Gastroesophageal sphincter (tissue), 4 donors: ENCODE results near the gene CTCFL. TPM values are rescaled to one million over a fixed set of nuclear protein-coding genes. Genes with fewer than 3 reads are reported as not detected.

Experiments used
- ATAC-seq: fragments of 150-250 bp; one replicate; pipeline ENCODE4 v1.9.1; 2016; ENCODE audit warnings: mild to moderate bottlenecking, moderate library complexity
- H3K27ac ChIP-seq, 4 donors: fragments of 200-600 bp; sonication (generic) in 3 of 4; 1 replicate in 3 of 4; 2 replicates in 1 of 4; pipeline ENCODE4 v1.5.1; 2016 to 2019
- H3K27me3 ChIP-seq: fragments of 200-600 bp; sonication (generic); one replicate; pipeline ENCODE4 v1.5.1; 2019
- H3K36me3 ChIP-seq, 2 donors: fragments of 200-600 bp; sonication (generic); one replicate each; pipeline ENCODE4 v1.5.1; 2019; ENCODE audit warnings: control low read depth in 1 of 2
- H3K4me1 ChIP-seq, 3 donors: fragments of 200-600 bp; sonication (generic); 1 replicate in 2 of 3; 2 replicates in 1 of 3; pipeline ENCODE4 v1.5.1; 2016 to 2019; ENCODE audit warnings: control low read depth in 2 of 3
- H3K4me3 ChIP-seq, 2 donors: fragments of 200-600 bp; sonication (generic); one replicate each; pipeline ENCODE4 v1.5.1; 2019; ENCODE audit warnings: mild to moderate bottlenecking in 1 of 2, moderate library complexity in 1 of 2
- H3K9me3 ChIP-seq, 3 donors: fragments of 200-600 bp; sonication (generic); one replicate each; pipeline ENCODE4 v1.5.1; 2017 to 2019; ENCODE audit warnings: control low read depth in 2 of 3
- EP300 ChIP-seq: sonication (generic); formaldehyde crosslinking; IDR thresholded peaks from one replicate; pipeline ENCODE4 v1.6.1; 2017; ENCODE audit warnings: antibody characterized with exemption, mild to moderate bottlenecking
- POLR2A ChIP-seq, 2 donors: fragments of 450-650 bp; IDR thresholded peaks; one replicate each; pipeline ENCODE4 v1.6.1; 2017; ENCODE audit warnings: antibody characterized with exemption in 2 of 2, mild to moderate bottlenecking in 2 of 2, moderate library complexity in 1 of 2
- POLR2AphosphoS5 ChIP-seq: sonication (generic); formaldehyde crosslinking; IDR thresholded peaks from one replicate; pipeline ENCODE4 v1.6.1; 2017; ENCODE audit warnings: antibody characterized with exemption
- WGBS, 2 donors: methylation state at CpG; one replicate each; pipeline ENCODE4 v1.1.5; 2018; ENCODE audit warnings: low coverage in 1 of 2; 5-methylcytosine and 5-hydroxymethylcytosine counted together
- total RNA-seq, 4 donors: library from RNA; depleted of rRNA; stranded (reverse); fragments of >200 nt; gene quantifications; one replicate each; pipeline ENCODE4 v1.1.0, GENCODE V29; 2016
- TF ChIP-seq, protein P1 (sequence below), 4 experiments: fragments of 200-600 bp in 2 of 4; fragments of 450-650 bp in 2 of 4; sonication (generic) in 1 of 4; IDR thresholded peaks; one replicate each; pipeline ENCODE4 v1.5.1; 2017 to 2019; ENCODE audit warnings: antibody characterized with exemption in 4 of 4, mild to moderate bottlenecking in 2 of 4, moderate library complexity in 2 of 4

Gene CTCFL
- total RNA-seq, 4 donors from 2014 or later: not detected

DNA sequence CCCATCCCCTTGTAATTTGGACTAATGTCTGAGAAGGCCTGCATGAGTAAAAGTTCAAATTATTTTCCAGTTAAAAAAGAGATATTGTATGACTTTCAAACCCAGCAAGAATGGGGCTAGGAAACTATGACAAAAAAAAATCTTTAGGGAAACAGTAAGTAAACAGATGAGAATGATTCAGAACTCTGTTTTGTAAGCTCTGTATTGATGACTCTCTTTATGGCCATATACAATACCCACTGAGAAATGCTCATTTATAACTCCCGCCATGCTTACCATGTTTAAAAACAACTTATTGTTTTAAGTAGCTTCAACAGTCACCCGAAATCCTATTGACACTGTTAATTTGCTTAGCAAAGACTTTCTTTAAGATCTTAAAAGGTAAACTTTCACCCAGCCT is 18.8 kb upstream of the CTCFL start:
- no peak overlapping the region for H3K27ac ChIP-seq
- no peaks in the 10 kb centered on the region for H3K36me3 ChIP-seq
- no peak for TF ChIP-seq EP300
- H3K4me3 ChIP-seq: no peak overlapping the region
- 57 to 90% methylated on average over 2 of the region's 2 CpGs for whole genome bisulfite sequencing, 2 donors
- ATAC-seq: no peak
- peaks cover 0 to 25% (median 0%) of the 10 kb centered on the region in 3 donors for H3K4me1 ChIP-seq
- no peaks in the 10 kb centered on the region for H3K27me3 ChIP-seq
- peaks cover 0 to 2% (median 0%) of the 10 kb centered on the region in 3 donors for H3K9me3 ChIP-seq

DNA sequence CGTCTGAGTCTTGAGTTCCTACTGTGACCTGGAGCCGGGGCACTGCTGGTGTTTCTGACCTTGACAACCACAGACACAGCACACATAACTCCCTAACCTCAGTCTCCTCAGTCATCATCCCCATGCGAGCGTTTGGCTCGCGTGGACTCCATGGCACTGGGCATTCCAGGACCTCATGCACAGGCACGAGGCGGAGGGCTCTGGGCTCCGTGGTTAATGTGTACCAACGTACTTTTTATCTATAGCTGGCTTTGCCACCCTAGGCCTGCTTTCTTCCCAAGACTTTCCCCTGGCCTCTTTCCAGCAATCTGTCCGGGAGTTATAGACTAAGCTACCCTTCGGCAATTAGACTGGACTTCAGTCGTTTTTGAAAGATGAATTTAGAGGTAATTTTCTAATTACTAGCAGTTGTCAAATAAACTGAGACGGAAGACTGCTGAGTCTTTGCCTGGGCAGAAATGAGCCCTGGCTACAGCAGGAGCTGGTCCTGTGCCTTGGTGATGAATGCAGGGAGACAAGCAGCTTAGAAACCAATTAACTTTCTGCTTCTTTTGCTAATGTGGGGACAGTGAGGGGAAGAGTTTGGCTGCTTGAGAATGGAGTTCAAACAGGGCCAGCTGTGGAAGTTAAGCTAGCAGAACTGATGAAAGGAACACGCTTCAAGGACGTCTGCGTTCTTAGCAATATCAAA is 16.1 kb upstream of the CTCFL start:
- TF ChIP-seq POLR2AphosphoS5: no peak
- TF ChIP-seq, protein P1, sequence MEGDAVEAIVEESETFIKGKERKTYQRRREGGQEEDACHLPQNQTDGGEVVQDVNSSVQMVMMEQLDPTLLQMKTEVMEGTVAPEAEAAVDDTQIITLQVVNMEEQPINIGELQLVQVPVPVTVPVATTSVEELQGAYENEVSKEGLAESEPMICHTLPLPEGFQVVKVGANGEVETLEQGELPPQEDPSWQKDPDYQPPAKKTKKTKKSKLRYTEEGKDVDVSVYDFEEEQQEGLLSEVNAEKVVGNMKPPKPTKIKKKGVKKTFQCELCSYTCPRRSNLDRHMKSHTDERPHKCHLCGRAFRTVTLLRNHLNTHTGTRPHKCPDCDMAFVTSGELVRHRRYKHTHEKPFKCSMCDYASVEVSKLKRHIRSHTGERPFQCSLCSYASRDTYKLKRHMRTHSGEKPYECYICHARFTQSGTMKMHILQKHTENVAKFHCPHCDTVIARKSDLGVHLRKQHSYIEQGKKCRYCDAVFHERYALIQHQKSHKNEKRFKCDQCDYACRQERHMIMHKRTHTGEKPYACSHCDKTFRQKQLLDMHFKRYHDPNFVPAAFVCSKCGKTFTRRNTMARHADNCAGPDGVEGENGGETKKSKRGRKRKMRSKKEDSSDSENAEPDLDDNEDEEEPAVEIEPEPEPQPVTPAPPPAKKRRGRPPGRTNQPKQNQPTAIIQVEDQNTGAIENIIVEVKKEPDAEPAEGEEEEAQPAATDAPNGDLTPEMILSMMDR (IDR thresholded peaks at IDR 0.05): no peak
- TF ChIP-seq EP300: no peak
- no peak for TF ChIP-seq POLR2A (IDR thresholded peaks at IDR 0.05)
- Histone ChIP-seq H3K27me3 (peaks cover 4% of the 10 kb centered on the region), H3K4me1 (peaks cover 0 to 12% (median 0%) of the 10 kb centered on the region in 3 donors), H3K36me3 (no peaks in the 10 kb centered on the region), H3K9me3 (peaks cover 0 to 23% (median 0%) of the 10 kb centered on the region in 3 donors), H3K4me3 (no peak overlapping the region), H3K27ac (no peak overlapping the region)
- WGBS, 2 donors: 54 to 83% methylated on average over 3 to 11 of the region's 17 CpGs
- ATAC-seq: no peak

- no peak for ATAC-seq
- H3K27me3 ChIP-seq: peaks cover 8% of the 10 kb centered on the region
- H3K36me3 ChIP-seq: no peaks in the 10 kb centered on the region
- peaks cover 0 to 28% (median 0%) of the 10 kb centered on the region in 3 donors for H3K9me3 ChIP-seq
- 70 to 75% methylated on average over 3 to 6 of the region's 12 CpGs for WGBS, 2 donors
- no peak overlapping the region for H3K27ac ChIP-seq
- H3K4me3 ChIP-seq: no peak overlapping the region
- H3K4me1 ChIP-seq: peaks cover 0 to 2% (median 0%) of the 10 kb centered on the region in 3 donors
- TF ChIP-seq POLR2AphosphoS5: no peak
- no peak for TF ChIP-seq POLR2A (IDR thresholded peaks at IDR 0.05)
- TF ChIP-seq EP300: no peak
- TF ChIP-seq, protein P1 (IDR thresholded peaks at IDR 0.05): no peak
These were observed 14.9 kb upstream of the CTCFL start for GRCh38 chr20:57539889-57540288.

GRCh38 chr20:57537822-57538221 is 12.9 kb upstream of the CTCFL start:
- TF ChIP-seq, protein P1 (IDR thresholded peaks at IDR 0.05): no peak
- TF ChIP-seq POLR2A (IDR thresholded peaks at IDR 0.05): no peak
- no peak for TF ChIP-seq EP300
- TF ChIP-seq POLR2AphosphoS5: no peak
- Histone ChIP-seq H3K27ac (no peak overlapping the region), H3K36me3 (no peaks in the 10 kb centered on the region), H3K27me3 (peaks cover 8% of the 10 kb centered on the region), H3K4me1 (no peaks in the 10 kb centered on the region), H3K9me3 (peaks cover 0 to 28% (median 0%) of the 10 kb centered on the region in 3 donors), H3K4me3 (no peak overlapping the region)
- WGBS, 2 donors: 89 to 100% methylated on average over 1 to 2 of the region's 2 CpGs
- no peak for ATAC-seq

DNA sequence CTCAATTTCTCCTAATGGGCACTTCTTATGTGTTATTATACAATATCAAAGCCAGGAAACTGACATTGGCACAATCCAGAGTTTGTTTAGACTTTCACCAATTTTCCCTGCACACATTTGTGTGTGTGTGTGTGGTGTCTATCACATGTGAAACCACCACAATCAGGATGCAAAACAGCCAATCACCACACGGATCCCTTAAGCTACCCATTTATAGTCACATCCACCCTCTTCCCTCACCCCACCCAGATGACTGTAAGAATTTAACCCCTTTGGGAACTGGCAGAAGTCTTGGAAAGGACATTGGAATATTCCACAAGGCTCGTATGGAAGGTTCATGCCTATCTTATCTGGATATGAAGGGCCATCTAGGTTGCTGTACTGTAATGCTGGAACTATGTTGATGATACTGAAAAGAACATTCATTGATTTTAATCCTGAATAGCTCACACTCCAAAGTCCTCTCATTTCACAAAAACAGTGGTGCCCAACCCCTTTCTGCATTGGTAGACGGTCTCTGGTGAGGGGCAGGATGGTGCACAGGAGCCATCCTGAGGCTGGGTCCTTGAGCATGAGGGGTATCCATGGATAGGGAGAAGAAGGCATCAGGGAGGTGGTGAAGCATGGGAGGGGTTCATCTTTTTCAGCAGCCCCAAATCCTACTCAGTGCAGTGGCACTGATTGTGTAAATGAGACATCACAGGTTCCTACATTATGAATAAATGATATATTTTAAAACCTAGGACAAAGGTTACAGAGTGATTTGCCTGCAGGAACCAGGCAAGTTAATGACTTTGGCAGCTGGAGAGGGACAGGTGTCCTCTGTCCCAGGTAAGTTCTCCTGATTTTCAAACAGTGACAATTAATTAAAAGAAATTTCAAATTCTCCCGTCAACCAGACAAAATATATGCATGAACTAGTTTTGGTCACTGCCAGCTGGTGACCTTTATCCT is 12.1 kb upstream of the CTCFL start:
- Histone ChIP-seq H3K36me3 (no peaks in the 10 kb centered on the region), H3K4me1 (peaks cover 0 to 6% (median 0%) of the 10 kb centered on the region in 3 donors), H3K27me3 (peaks cover 8% of the 10 kb centered on the region), H3K4me3 (no peak overlapping the region), H3K9me3 (peaks cover 0 to 28% (median 0%) of the 10 kb centered on the region in 3 donors), H3K27ac (no peak overlapping the region)
- no peak for ATAC-seq
- 56 to 68% methylated on average over 4 of the region's 4 CpGs for WGBS, 2 donors
- TF ChIP-seq EP300: no peak
- TF ChIP-seq POLR2AphosphoS5: no peak
- TF ChIP-seq, protein P1 (IDR thresholded peaks at IDR 0.05): no peak
- TF ChIP-seq POLR2A (IDR thresholded peaks at IDR 0.05): no peak
